ENCODE results near the gene MCRIP2. TPM values are rescaled to one million over a fixed set of nuclear protein-coding genes. Genes with fewer than 3 reads are reported as not detected.
A peak's percentile ranks its signal among the peaks of the same experiment; 100 is the strongest.

MCRIP2 gene
- total and polyA plus RNA-seq, 2 of the 8 experiments (the other 6 are each of a cell fraction or from before 2014, with no cell fraction given) = 45.4 to 75.5 TPM

DNA sequence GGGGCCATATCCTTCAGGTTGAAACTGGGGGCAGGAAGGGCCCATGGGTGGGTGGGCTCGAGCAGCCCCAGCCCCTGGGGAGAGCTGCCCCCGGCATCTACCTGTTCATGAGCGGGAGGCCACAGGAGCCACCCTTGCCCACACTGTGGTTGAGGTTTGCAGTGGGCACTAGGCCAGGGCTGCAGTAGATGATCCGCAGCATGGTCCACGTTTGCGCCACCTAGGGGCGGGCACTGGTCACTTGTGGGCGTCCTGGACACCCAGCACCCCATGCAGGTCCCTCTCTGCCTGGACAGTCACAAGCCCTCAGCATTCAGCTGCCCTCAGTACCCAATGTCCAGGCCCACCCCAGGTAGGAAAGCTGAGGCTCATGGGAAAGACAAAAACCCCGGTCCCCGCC is 44.3 kb downstream of the MCRIP2 start (continued):
- TF ChIP-seq SP2 (IDR thresholded peaks at IDR 0.05; ENCODE audit: low read length) (no peak), RXRA (IDR thresholded peaks at IDR 0.05; ENCODE audit: insufficient read depth, low read depth, low read length) (no peak), KDM1A (IDR thresholded peaks at IDR 0.05; ENCODE audit: borderline replicate concordance, low read length) (no peak), CHD1 (IDR thresholded peaks at IDR 0.05; ENCODE audit: low read depth, low read length) (no peak), TAF1 (IDR thresholded peaks at IDR 0.05; ENCODE audit: low read depth, low read length) (no peak), BRCA1 (IDR thresholded peaks at IDR 0.05; ENCODE audit: low read depth, low read length) (no peak), MAFK (IDR thresholded peaks at IDR 0.05; ENCODE audit: low read depth, low read length) (no peak), CHD2 (IDR thresholded peaks at IDR 0.05; ENCODE audit: low read length) (no peak), GABPA (IDR thresholded peaks at IDR 0.05; ENCODE audit: borderline replicate concordance, insufficient read depth, low read length) (peak; percentile 46; the same call in 1 of the 2 replicates), JUND (IDR thresholded peaks at IDR 0.05; ENCODE audit: low read length) (no peak), POLR2A (IDR thresholded peaks at IDR 0.05; ENCODE audit: control extremely low read depth in 1 of 2, low read depth in 2 of 2, low read length in 2 of 2) (no peak), TEAD4 (IDR thresholded peaks at IDR 0.05; ENCODE audit: low read depth, low read length) (no peak), POU5F1 (IDR thresholded peaks at IDR 0.05; ENCODE audit: low read depth, low read length) (no peak), SIRT6 (IDR thresholded peaks at IDR 0.05; ENCODE audit: low read length) (no peak), EP300 (IDR thresholded peaks at IDR 0.05; ENCODE audit: borderline replicate concordance in 1 of 2, low read depth in 2 of 2, low read length in 2 of 2) (no peak), PHF8 (conservative IDR thresholded peaks at IDR 0.05; ENCODE audit: low read depth, low read length) (no peak), SIN3A (conservative IDR thresholded peaks at IDR 0.05 in 1 of 2, IDR thresholded peaks at IDR 0.05 in 1 of 2; ENCODE audit: low read depth in 1 of 2, low read length in 2 of 2) (no peak), SUZ12 (IDR thresholded peaks at IDR 0.05; ENCODE audit: low read length) (no peak), RBBP5 (IDR thresholded peaks at IDR 0.05; ENCODE audit: borderline replicate concordance, low read depth, low read length) (no peak)
- TF ChIP-seq, protein P1, sequence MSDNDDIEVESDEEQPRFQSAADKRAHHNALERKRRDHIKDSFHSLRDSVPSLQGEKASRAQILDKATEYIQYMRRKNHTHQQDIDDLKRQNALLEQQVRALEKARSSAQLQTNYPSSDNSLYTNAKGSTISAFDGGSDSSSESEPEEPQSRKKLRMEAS (IDR thresholded peaks at IDR 0.05) = peak; percentile 48; the same call in 1 of the 2 replicates
- TF ChIP-seq, protein P2, sequence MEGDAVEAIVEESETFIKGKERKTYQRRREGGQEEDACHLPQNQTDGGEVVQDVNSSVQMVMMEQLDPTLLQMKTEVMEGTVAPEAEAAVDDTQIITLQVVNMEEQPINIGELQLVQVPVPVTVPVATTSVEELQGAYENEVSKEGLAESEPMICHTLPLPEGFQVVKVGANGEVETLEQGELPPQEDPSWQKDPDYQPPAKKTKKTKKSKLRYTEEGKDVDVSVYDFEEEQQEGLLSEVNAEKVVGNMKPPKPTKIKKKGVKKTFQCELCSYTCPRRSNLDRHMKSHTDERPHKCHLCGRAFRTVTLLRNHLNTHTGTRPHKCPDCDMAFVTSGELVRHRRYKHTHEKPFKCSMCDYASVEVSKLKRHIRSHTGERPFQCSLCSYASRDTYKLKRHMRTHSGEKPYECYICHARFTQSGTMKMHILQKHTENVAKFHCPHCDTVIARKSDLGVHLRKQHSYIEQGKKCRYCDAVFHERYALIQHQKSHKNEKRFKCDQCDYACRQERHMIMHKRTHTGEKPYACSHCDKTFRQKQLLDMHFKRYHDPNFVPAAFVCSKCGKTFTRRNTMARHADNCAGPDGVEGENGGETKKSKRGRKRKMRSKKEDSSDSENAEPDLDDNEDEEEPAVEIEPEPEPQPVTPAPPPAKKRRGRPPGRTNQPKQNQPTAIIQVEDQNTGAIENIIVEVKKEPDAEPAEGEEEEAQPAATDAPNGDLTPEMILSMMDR (IDR thresholded peaks at IDR 0.05; ENCODE audit: control extremely low read depth in 1 of 3, insufficient read depth in 1 of 3, low read depth in 1 of 3, low read length in 3 of 3) = peak in 2 of 3 experiments; percentile 52 to 80; a peak in 3 of 4 replicates

All from H1 (cell line).